Measurements from ENCODE around the gene PEAK1. TPM values are rescaled to one million over a fixed set of nuclear protein-coding genes. Genes with fewer than 3 reads are reported as not detected.

PEAK1 gene
- total RNA-seq, 1 donor from 2014 or later = 75.2 TPM

DNA sequence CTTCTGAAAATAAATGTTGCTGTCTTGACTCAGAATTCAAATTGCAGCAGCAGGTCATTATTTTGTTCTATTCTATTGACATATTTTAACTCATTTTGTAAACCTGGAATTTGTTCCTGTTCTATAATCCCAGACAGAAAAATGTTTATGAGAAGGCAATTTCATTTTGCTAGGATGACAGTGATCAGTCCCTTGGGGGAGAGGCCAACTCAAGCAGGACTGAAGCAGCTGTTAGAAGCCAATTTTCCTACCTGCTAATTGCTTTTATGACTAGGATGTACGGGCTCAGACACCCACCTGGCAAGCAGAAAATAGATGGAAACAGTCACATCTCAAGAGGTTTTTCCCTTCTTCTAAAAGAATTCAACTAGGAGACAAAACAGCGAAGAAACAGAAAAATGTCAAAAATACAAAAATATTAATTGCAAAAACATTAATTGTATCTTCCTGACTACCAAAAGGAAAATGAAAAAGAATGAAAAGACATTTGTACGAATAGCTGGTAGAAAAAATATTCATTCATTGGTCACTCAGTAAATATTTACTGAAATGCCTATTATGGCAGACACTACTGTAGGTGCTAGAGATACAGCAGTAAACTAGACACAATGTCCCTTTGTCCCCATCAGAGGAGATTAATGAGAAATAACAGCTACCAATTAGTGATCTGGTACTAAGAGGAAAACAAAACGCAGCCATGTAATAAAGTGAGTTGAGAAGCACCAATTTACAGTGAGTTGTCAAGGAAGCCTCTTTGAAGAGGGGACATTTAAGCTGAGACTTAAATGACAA lies 73.5 kb downstream of the PEAK1 start:
- Histone ChIP-seq H3K9me3 (replicated peaks) (peaks cover 2% of the 10 kb centered on the region), H3K27ac (replicated peaks) (peak overlapping the region; percentile 27), H3K4me3 (peak overlapping the region; percentile 1), H3K4me1 (peaks cover 50% of the 10 kb centered on the region), H3K36me3 (no peaks in the 10 kb centered on the region), H3K27me3 (ENCODE audit: low read depth) (no peaks in the 10 kb centered on the region)
- no peak for DNase-seq
- no peak for TF ChIP-seq CTCF (IDR thresholded peaks at IDR 0.05; ENCODE audit: borderline replicate concordance)
- intact Hi-C loops (cut with micrococcal nuclease) = no loop called here

DNA sequence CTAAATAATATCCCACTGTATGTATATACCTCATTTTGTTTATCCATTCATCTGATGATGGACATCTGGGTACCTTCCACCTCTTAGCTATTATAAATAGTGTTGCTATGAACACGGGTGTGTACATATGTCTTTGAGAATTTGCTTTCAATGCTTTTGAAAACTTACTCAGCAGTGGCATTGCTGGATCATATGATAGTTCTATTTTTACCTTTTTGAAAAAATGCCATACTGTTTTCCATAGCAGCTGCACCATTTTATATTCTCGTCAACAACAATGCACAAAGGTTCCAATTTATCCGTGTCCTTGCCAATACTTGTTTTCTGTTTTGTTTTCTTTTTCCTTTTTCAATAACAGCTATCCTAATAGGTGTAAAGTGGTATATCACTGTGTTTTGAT lies 77.1 kb downstream of the PEAK1 start:
- no peaks in the 10 kb centered on the region for H3K27me3 ChIP-seq (ENCODE audit: low read depth)
- no peaks in the 10 kb centered on the region for H3K36me3 ChIP-seq
- TF ChIP-seq CTCF (IDR thresholded peaks at IDR 0.05; ENCODE audit: borderline replicate concordance) = no peak
- intact Hi-C loops (cut with micrococcal nuclease) = no loop called here
- no peak overlapping the region for H3K27ac ChIP-seq (replicated peaks)
- H3K9me3 ChIP-seq (replicated peaks) = peaks cover 10% of the 10 kb centered on the region
- H3K4me3 ChIP-seq = no peak overlapping the region
- peaks cover 41% of the 10 kb centered on the region for H3K4me1 ChIP-seq
- DNase-seq = no peak

GRCh38 chr15:77340245-77340644 lies 79.7 kb downstream of the PEAK1 start:
- no peak for DNase-seq
- H3K4me3 ChIP-seq = no peak overlapping the region
- peaks cover 10% of the 10 kb centered on the region for H3K9me3 ChIP-seq (replicated peaks)
- intact Hi-C loops (cut with micrococcal nuclease) = no loop called here
- no peaks in the 10 kb centered on the region for H3K36me3 ChIP-seq
- no peak overlapping the region for H3K27ac ChIP-seq (replicated peaks)
- no peak for TF ChIP-seq CTCF (IDR thresholded peaks at IDR 0.05; ENCODE audit: borderline replicate concordance)
- H3K27me3 ChIP-seq (ENCODE audit: low read depth) = no peaks in the 10 kb centered on the region
- H3K4me1 ChIP-seq = peaks cover 36% of the 10 kb centered on the region

DNA sequence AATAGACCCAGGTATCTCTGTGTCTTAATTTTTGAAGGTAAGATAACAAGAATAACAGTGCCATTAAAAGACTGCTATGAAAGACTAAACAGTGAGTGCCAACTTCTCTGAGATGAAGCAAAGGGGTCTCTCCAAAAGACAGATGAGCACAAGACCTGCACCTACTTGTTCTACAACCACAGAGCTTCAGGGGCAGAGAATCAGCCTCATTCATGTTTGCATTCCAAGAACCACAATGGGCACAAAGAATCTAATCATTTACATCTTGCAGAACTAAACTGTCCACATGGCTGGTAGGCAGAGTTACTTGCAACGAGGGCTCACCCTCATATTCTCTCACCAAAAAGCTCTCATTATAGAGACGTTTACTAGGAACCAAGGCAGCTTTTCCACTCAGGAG lies 83.9 kb downstream of the PEAK1 start:
- Histone ChIP-seq H3K4me3 (no peak overlapping the region), H3K4me1 (peaks cover 34% of the 10 kb centered on the region), H3K9me3 (replicated peaks) (peaks cover 4% of the 10 kb centered on the region), H3K27me3 (ENCODE audit: low read depth) (no peaks in the 10 kb centered on the region), H3K27ac (replicated peaks) (no peak overlapping the region), H3K36me3 (no peaks in the 10 kb centered on the region)
- intact Hi-C loops (cut with micrococcal nuclease) = no loop called here
- TF ChIP-seq CTCF (IDR thresholded peaks at IDR 0.05; ENCODE audit: borderline replicate concordance) = no peak
- DNase-seq = no peak

- Histone ChIP-seq H3K4me1 (peaks cover 34% of the 10 kb centered on the region), H3K4me3 (no peak overlapping the region), H3K27me3 (ENCODE audit: low read depth) (no peaks in the 10 kb centered on the region), H3K36me3 (no peaks in the 10 kb centered on the region), H3K9me3 (replicated peaks) (no peaks in the 10 kb centered on the region), H3K27ac (replicated peaks) (no peak overlapping the region)
- TF ChIP-seq CTCF (IDR thresholded peaks at IDR 0.05; ENCODE audit: borderline replicate concordance) = no peak
- DNase-seq = peak; percentile 34
- intact Hi-C loops (cut with micrococcal nuclease) = no loop called here
These were observed 84.6 kb downstream of the PEAK1 start for GRCh38 chr15:77335298-77335697.

Data from left ventricle myocardium inferior (tissue), 1 donor.